ENCODE measurements around the gene PEMT. TPM values are rescaled to one million over a fixed set of nuclear protein-coding genes. Genes with fewer than 3 reads are reported as not detected.

PEMT gene
- total and polyA plus RNA-seq, 2 of the 4 experiments (the other 2 are of a cell fraction), result 23.3 to 49.5 TPM

- no peak overlapping the region for H2BK20ac ChIP-seq (ENCODE audit: low read depth, low read length)
- CTCF ChIA-PET, result no interaction called here
- BruUV-seq (replicated peaks), result no TSS peak
Observed at GRCh38 chr17:17527956-17528500, 63.5 kb downstream of the PEMT start.

More at GRCh38 chr17:17527956-17528500, 63.5 kb downstream of the PEMT start:
- Histone ChIP-seq H3K4me2 (ENCODE audit: low read depth, low read length) (no peak overlapping the region), H2BK120ac (ENCODE audit: low read depth, low read length) (no peak overlapping the region), H4K91ac (ENCODE audit: insufficient read depth, low read depth, low read length) (no peak overlapping the region), H4K8ac (ENCODE audit: low read depth in 2 of 2, low read length in 2 of 2) (no peak overlapping the region), H2AFZ (replicated peaks; ENCODE audit: low read length, poor library complexity) (no peak overlapping the region), H3K56ac (ENCODE audit: extremely low read depth, insufficient read depth, low read length) (no peak overlapping the region), H3K18ac (ENCODE audit: low read depth, low read length) (no peak overlapping the region), H3K36me3 (ENCODE audit: control insufficient read depth, insufficient read depth, low read length) (no peaks in the 10 kb centered on the region), H2BK15ac (ENCODE audit: low read depth, low read length) (no peak overlapping the region), H3K9me3 (ENCODE audit: control insufficient read depth, insufficient read depth, low read length) (no peaks in the 10 kb centered on the region), H3K79me1 (ENCODE audit: low read depth in 1 of 2, low read length in 2 of 2) (0 out of 4 replicates have a peak, but pooled peaks cover 0 to 3% of the 10 kb centered on the region in 2 experiments), H3K9ac (ENCODE audit: low read depth, low read length) (no peak overlapping the region), H3K23ac (ENCODE audit: low read depth, low read length) (no peak overlapping the region), H3K27ac (ENCODE audit: insufficient read depth, low read length) (no peak overlapping the region), H4K5ac (ENCODE audit: low read depth, low read length) (no peak overlapping the region), H3K27me3 (ENCODE audit: control insufficient read depth, insufficient read depth, low read length) (no peaks in the 10 kb centered on the region; the same call in 1 of the 2 replicates), H3K9me1 (ENCODE audit: insufficient read depth, low read length) (no peaks in the 10 kb centered on the region), H3K4ac (ENCODE audit: low read depth, low read length) (no peak overlapping the region), H2AK5ac (ENCODE audit: low read depth, low read length) (no peak overlapping the region), H3K4me3 (ENCODE audit: insufficient read depth, low read depth, low read length) (no peak overlapping the region), H2BK5ac (ENCODE audit: low read depth, low read length, poor library complexity, severe bottlenecking) (no peak overlapping the region), H4K20me1 (ENCODE audit: insufficient read depth, low read length) (no peaks in the 10 kb centered on the region; the same call in 1 of the 2 replicates), H3K14ac (replicated peaks; ENCODE audit: low read depth, low read length) (no peak overlapping the region), H2AK9ac (replicated peaks; ENCODE audit: low read depth, low read length, poor library complexity) (peak overlapping the region; percentile 29), H3K4me1 (ENCODE audit: control insufficient read depth, insufficient read depth, low read length) (no peaks in the 10 kb centered on the region)
- in situ Hi-C loops (cut with MboI; ENCODE audit: low sequenced_read_pairs) (no loop called here), dilution Hi-C loops (cut with HindIII; ENCODE audit: low sequenced_read_pairs, unreplicated experiment) (no loop called here), intact Hi-C loops (cut with micrococcal nuclease) (no loop called here)
- 65% methylated on average over 9 of the region's 17 CpGs; no CpG with 5 or more reads in 1 of the 2 experiments for WGBS, 2 experiments (ENCODE audit: extremely low coverage in 2 of 2, insufficient read length in 1 of 2)
- ATAC-seq (ENCODE audit: low read depth) (no peak), DNase-seq (no peak)
- TF ChIP-seq RFX5 (IDR thresholded peaks at IDR 0.05; ENCODE audit: low read depth, low read length), result no peak
- TF ChIP-seq FOS (IDR thresholded peaks at IDR 0.05; ENCODE audit: low read depth, low read length), result no peak
- no peak for TF ChIP-seq RAD21 (IDR thresholded peaks at IDR 0.05; ENCODE audit: low read length)
- TF ChIP-seq MAFK (IDR thresholded peaks at IDR 0.05; ENCODE audit: low read depth, low read length), result no peak
- no peak for TF ChIP-seq SMC3 (IDR thresholded peaks at IDR 0.05; ENCODE audit: low read depth, low read length)
- POLR2A ChIA-PET (ENCODE audit: unreplicated experiment), result no interaction called here

Measured in IMR-90 (cell line).